ENCODE measurements around the gene NUBP2.

Gene NUBP2

GRCh38 chr16:1821861-1822611 is 39.3 kb downstream of the NUBP2 start:
- TF ChIP-seq, protein P1, sequence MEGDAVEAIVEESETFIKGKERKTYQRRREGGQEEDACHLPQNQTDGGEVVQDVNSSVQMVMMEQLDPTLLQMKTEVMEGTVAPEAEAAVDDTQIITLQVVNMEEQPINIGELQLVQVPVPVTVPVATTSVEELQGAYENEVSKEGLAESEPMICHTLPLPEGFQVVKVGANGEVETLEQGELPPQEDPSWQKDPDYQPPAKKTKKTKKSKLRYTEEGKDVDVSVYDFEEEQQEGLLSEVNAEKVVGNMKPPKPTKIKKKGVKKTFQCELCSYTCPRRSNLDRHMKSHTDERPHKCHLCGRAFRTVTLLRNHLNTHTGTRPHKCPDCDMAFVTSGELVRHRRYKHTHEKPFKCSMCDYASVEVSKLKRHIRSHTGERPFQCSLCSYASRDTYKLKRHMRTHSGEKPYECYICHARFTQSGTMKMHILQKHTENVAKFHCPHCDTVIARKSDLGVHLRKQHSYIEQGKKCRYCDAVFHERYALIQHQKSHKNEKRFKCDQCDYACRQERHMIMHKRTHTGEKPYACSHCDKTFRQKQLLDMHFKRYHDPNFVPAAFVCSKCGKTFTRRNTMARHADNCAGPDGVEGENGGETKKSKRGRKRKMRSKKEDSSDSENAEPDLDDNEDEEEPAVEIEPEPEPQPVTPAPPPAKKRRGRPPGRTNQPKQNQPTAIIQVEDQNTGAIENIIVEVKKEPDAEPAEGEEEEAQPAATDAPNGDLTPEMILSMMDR (conservative IDR thresholded peaks at IDR 0.05; ENCODE audit: control insufficient read depth, insufficient read depth, low read depth, low read length) = no peak
- H3K4me3 ChIP-seq (ENCODE audit: control insufficient read depth, low read depth, low read length) = no peak overlapping the region

DNA sequence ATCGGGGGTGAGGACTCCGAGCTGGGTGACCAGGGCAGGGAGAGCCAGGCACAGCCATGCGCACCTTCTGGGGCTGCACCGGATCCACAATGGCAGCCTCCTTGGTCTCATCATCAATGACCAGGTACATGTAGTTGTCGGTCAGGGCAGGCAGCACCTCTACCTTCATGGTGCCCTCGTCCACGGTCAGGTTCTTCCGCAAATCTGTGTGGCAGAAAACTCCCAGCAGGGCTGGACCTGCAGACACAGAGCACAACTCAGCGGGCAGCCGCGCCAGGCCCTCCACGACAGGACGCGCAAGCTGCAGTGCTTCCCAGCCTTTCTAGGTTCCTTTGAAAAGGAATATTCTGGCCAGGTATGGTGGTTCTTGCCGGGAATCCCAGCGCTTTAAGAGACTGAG is 40.0 kb downstream of the NUBP2 start:
- no peak overlapping the region for H3K4me3 ChIP-seq (ENCODE audit: control insufficient read depth, low read depth, low read length)
- no peak for DNase-seq (ENCODE audit: low read depth)
- TF ChIP-seq, protein P1 (conservative IDR thresholded peaks at IDR 0.05; ENCODE audit: control insufficient read depth, insufficient read depth, low read depth, low read length) = no peak

More at GRCh38 chr16:1821861-1822611, 39.3 kb downstream of the NUBP2 start:
- no peak for DNase-seq (ENCODE audit: low read depth)

DNA sequence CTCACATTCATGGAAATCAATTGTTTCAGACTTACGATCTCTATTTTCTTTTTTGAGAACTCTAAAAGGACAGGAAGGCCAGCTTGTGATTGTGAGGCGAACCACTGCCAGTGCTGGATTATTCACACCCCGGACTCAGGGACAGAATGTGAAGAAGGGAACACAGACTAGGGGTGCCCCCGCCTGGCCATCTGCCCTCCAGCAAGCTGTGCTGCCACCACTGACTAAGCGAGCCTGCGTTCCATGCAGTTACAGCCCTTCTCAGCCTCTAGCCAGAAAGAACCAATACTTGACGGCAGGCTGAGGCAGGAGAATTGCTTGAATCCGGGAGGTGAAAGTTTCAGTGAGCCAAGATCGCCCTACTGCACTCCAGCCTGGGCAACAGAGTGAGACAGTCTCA is 41.1 kb downstream of the NUBP2 start:
- H3K4me3 ChIP-seq (ENCODE audit: control insufficient read depth, low read depth, low read length) = no peak overlapping the region
- TF ChIP-seq, protein P1 (conservative IDR thresholded peaks at IDR 0.05; ENCODE audit: control insufficient read depth, insufficient read depth, low read depth, low read length) = no peak
- DNase-seq (ENCODE audit: low read depth) = peak; percentile 35

GRCh38 chr16:1825381-1825863 is 42.7 kb downstream of the NUBP2 start:
- H3K4me3 ChIP-seq (ENCODE audit: control insufficient read depth, low read depth, low read length) = peak overlapping the region; percentile 43
- TF ChIP-seq, protein P1 (conservative IDR thresholded peaks at IDR 0.05; ENCODE audit: control insufficient read depth, insufficient read depth, low read depth, low read length) = no peak
- DNase-seq (ENCODE audit: low read depth) = no peak

DNA sequence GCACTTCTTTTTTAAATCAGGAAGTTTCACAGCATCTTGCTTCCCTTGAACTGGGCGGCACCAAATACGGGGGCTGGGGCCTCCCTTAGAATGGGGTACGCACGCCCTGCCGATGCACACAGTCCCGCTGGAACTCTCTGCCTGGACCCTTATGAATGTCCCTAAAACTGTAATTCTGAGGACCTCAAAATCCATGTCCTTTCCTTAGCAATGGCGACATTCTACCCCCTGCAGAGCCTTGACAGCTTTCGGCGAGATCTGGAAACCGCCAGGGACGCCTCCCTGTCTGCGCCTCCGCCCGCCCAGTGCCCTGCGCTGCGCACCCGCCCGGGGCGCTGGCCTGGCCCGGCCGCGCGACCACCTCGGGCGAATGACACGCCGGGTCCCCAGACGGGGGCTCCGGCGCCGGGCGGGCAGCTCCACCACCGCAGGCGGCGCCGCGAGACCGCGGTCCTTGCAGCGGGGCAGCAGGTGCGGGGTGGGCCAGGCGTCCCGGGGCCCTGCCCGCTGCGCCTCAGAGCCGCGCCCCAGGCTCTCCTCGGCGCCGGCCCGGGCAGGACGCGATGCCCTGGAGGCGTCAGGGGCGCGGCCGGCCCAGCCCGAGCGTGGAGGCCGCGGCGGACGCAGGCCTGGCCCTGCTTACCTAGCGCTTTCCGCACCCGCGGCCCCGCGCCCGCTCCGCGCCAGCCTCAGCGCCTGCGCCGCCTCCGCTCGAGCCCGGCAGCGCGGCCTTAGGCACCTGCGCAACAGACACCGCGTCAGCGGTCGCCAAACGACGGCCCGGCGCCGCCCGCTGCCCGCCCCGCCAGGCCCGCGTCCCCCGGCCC is 43.3 kb downstream of the NUBP2 start:
- peak; percentile 43 for DNase-seq (ENCODE audit: low read depth)
- H3K4me3 ChIP-seq (ENCODE audit: control insufficient read depth, low read depth, low read length) = peak overlapping the region; percentile 43
- TF ChIP-seq, protein P1 (conservative IDR thresholded peaks at IDR 0.05; ENCODE audit: control insufficient read depth, insufficient read depth, low read depth, low read length) = no peak

- TF ChIP-seq, protein P1 (conservative IDR thresholded peaks at IDR 0.05; ENCODE audit: control insufficient read depth, insufficient read depth, low read depth, low read length) = no peak
- peak within 1 kb of the TSS; percentile 96 for H3K4me3 ChIP-seq (ENCODE audit: control insufficient read depth, low read depth, low read length)
- DNase-seq (ENCODE audit: low read depth) = peak; percentile 93
Observed at GRCh38 chr16:1826691-1827573, 44.2 kb downstream of the NUBP2 start, which contains the start of the genes FAHD1 and HAGH. Gene FAHD1 (plus strand): TSS chr16:1827206. CDS start chr16:1827239, 33 bp downstream. Gene HAGH (minus strand): TSS chr16:1826825. CDS start chr16:1826787, 38 bp downstream.
